HepG2 (cell line): ENCODE data around the gene ERMP1. TPM values are rescaled to one million over a fixed set of nuclear protein-coding genes. Genes with fewer than 3 reads are reported as not detected.

Experiments used
- ATAC-seq: fragments of 200-7000 bp; cut with Tn5 transposase; 3 replicates; pipeline ENCODE4 v1.9.1; 2020; ENCODE audit warnings: mild to moderate bottlenecking, moderate library complexity
- BruUV-seq: library from RNA; stranded (reverse); fragments of 400-500 nt; replicated peaks from 2 replicates; lab custom pipeline; 2021; lab: Mats Ljungman, UMichigan
- CTCF ChIA-PET: fragments of 300-600 bp; formaldehyde crosslinking; extraction: SDS; loops from one replicate; lab custom pipeline; 2021; ENCODE audit warnings: low total read pairs, inconsistent platforms, low intra/inter-chr PET ratio; lab: Yijun Ruan, JAX
- POLR2A ChIA-PET: fragments of 350-600 bp; sonication (Branson Sonifier 250); formaldehyde crosslinking; loops from one replicate; lab custom pipeline; 2020; ENCODE audit warnings: antibody characterized with exemption, inconsistent platforms; lab: Yijun Ruan, JAX
- DNase-seq: peaks from one replicate; pipeline ENCODE4 v3.0.0-alpha.2; 2015; ENCODE audit warnings: low spot score
- FAIRE-seq: peaks from 3 replicates; lab custom pipeline; 2011; peaks lifted over from hg19 to GRCh38; lab: Jason Lieb, UNC
- H2AFZ ChIP-seq: one replicate; pipeline ENCODE4 v1.6.1; 2011; ENCODE audit warnings: low read length, inconsistent platforms
- H3K27ac ChIP-seq: fragments of 300-600 bp; 3 replicates; pipeline ENCODE4 v1.8.0; 2011; ENCODE audit warnings: mixed run types, mild to moderate bottlenecking, mixed read lengths, low read length, inconsistent platforms; ENCODE audit not compliant: insufficient read depth; ENCODE audit errors: extremely low read length
- H3K27me3 ChIP-seq, 2 experiments: fragments of 200-600 bp in 1 of 2; 2 replicates in 1 of 2; 3 replicates in 1 of 2; pipeline versions ENCODE4 v1.6.0 to v1.8.0; 2011; ENCODE audit warnings: low read length in 2 of 2, mild to moderate bottlenecking in 2 of 2, moderate library complexity in 2 of 2, inconsistent platforms in 1 of 2; ENCODE audit not compliant: insufficient read depth in 2 of 2, control insufficient read depth in 1 of 2
- H3K36me3 ChIP-seq, 2 experiments: fragments of 200-600 bp in 1 of 2; replicated peaks in 1 of 2; 2 replicates in 1 of 2; 3 replicates in 1 of 2; pipeline versions ENCODE4 v1.5.1 to v1.8.0; 2011; ENCODE audit warnings: low read length in 2 of 2, inconsistent platforms in 1 of 2; ENCODE audit not compliant: insufficient read depth in 2 of 2, control insufficient read depth in 1 of 2
- H3K4me1 ChIP-seq: 2 replicates; pipeline ENCODE4 v1.5.1; 2012; ENCODE audit warnings: low read length, inconsistent platforms; ENCODE audit not compliant: insufficient read depth
- H3K4me2 ChIP-seq: 2 replicates; pipeline ENCODE4 v1.6.0; 2011; ENCODE audit warnings: low read depth, low read length, inconsistent platforms
- H3K4me3 ChIP-seq, 3 experiments: fragments of 200-600 bp in 1 of 3; sonication (generic), shearing (Covaris generic) in 1 of 3; replicated peaks in 1 of 3; 2 replicates each; pipeline ENCODE4 v1.5.1; 2011 to 2016; ENCODE audit warnings: low read length in 3 of 3, inconsistent platforms in 2 of 3, low read depth in 2 of 3, mild to moderate bottlenecking in 2 of 3, control low read depth in 1 of 3, mixed read lengths in 1 of 3; ENCODE audit not compliant: insufficient read depth in 1 of 3
- H3K79me2 ChIP-seq: one replicate; pipeline ENCODE4 v1.6.1; 2011; ENCODE audit warnings: low read length, inconsistent platforms; ENCODE audit not compliant: insufficient read depth
- H3K9ac ChIP-seq: 2 replicates; pipeline ENCODE4 v1.6.0; 2011; ENCODE audit warnings: mild to moderate bottlenecking, low read depth, low read length, inconsistent platforms; ENCODE audit not compliant: insufficient read depth
- H3K9me3 ChIP-seq: 2 replicates; pipeline ENCODE4 v1.5.1; 2012; ENCODE audit warnings: mild to moderate bottlenecking, low read length
- H4K20me1 ChIP-seq: 2 replicates; pipeline ENCODE4 v1.6.0; 2011; ENCODE audit warnings: inconsistent platforms, mild to moderate bottlenecking, low read length, moderate library complexity; ENCODE audit not compliant: insufficient read depth
- ARNTL ChIP-seq: sonication (generic); formaldehyde crosslinking; IDR thresholded peaks from 2 replicates; pipeline ENCODE4 v1.4.0; 2020; ENCODE audit warnings: mild to moderate bottlenecking, missing genetic modification reagents
- CC2D1A ChIP-seq: sonication (generic); formaldehyde crosslinking; IDR thresholded peaks from 2 replicates; pipeline ENCODE4 v1.8.1; 2023; ENCODE audit warnings: mild to moderate bottlenecking, missing genetic modification reagents
- DMAP1 ChIP-seq: IDR thresholded peaks from 2 replicates; pipeline ENCODE4 v1.6.1; 2016
- FIP1L1 ChIP-seq: fragments of 200-400 bp; formaldehyde crosslinking; IDR thresholded peaks from 2 replicates; pipeline ENCODE4 v1.6.1; 2018; ENCODE audit warnings: low read depth, mild to moderate bottlenecking, low read length, moderate library complexity, borderline replicate concordance; ENCODE audit not compliant: insufficient read depth
- HOXA3 ChIP-seq: sonication (generic); formaldehyde crosslinking; IDR thresholded peaks from 2 replicates; pipeline ENCODE4 v1.5.0; 2020; ENCODE audit warnings: missing genetic modification reagents
- PAWR ChIP-seq: sonication (generic); formaldehyde crosslinking; IDR thresholded peaks from 2 replicates; pipeline ENCODE4 v1.4.0; 2020; ENCODE audit warnings: missing genetic modification reagents, mild to moderate bottlenecking, borderline replicate concordance
- PAX8 ChIP-seq: sonication (generic); formaldehyde crosslinking; IDR thresholded peaks from 2 replicates; pipeline ENCODE4 v1.8.0; 2022; ENCODE audit warnings: mild to moderate bottlenecking, missing genetic modification reagents, borderline replicate concordance
- SMAD3 ChIP-seq: sonication (generic); formaldehyde crosslinking; IDR thresholded peaks from 2 replicates; pipeline ENCODE4 v1.4.0; 2020; ENCODE audit warnings: missing genetic modification reagents
- ZNF17 ChIP-seq: sonication (generic); formaldehyde crosslinking; IDR thresholded peaks from 2 replicates; pipeline ENCODE4 v1.5.0; 2020; ENCODE audit warnings: mild to moderate bottlenecking, missing genetic modification reagents
- ZNF343 ChIP-seq: sonication (generic); formaldehyde crosslinking; IDR thresholded peaks from 2 replicates; pipeline ENCODE4 v1.4.0; 2020; ENCODE audit warnings: mild to moderate bottlenecking, missing genetic modification reagents
- ZNF687 ChIP-seq: sonication (generic); formaldehyde crosslinking; IDR thresholded peaks from 2 replicates; pipeline ENCODE4 v1.5.1; 2020; ENCODE audit warnings: mild to moderate bottlenecking, missing genetic modification reagents, moderate library complexity
- ZNF724P ChIP-seq: sonication (generic); formaldehyde crosslinking; IDR thresholded peaks from 2 replicates; pipeline ENCODE4 v1.8.0; 2022; ENCODE audit warnings: missing genetic modification reagents, borderline replicate concordance
- ZNF782 ChIP-seq: sonication (generic); formaldehyde crosslinking; IDR thresholded peaks from 2 replicates; pipeline ENCODE4 v1.4.0; 2020; ENCODE audit warnings: missing genetic modification reagents, mild to moderate bottlenecking, borderline replicate concordance
- WGBS: methylation state at CpG from one replicate; pipeline ENCODE4 v1.1.6; 2017; ENCODE audit warnings: low lambda C conversion rate; 5-methylcytosine and 5-hydroxymethylcytosine counted together
- in situ Hi-C: cut with HindIII; loops from 2 replicates; pipeline ENCODE4 v1.10.0; 2017; ENCODE audit warnings: low pct_unique_long_range_greater_than_20kb; ENCODE audit not compliant: extremely low pct_ligation_motif_present
- intact Hi-C: fragments of 100-400 bp; cut with micrococcal nuclease; formaldehyde crosslinking; loops from one replicate; pipeline ENCODE4 v1.10.0; 2022; ENCODE audit not compliant: unreplicated experiment
- polyA plus RNA-seq, 8 experiments: library from polyadenylated mRNA; depleted of rRNA in 3 of 8; stranded (reverse) in 7 of 8; unstranded in 1 of 8; fragments of >200 nt; fragmentation: Illumina TruSeq in 4 of 8; extraction: Trizol in 4 of 8; gene quantifications; 2 replicates each; pipeline versions ENCODE4 v1.2.1 to v1.2.3, GENCODE V29; 2011 to 2016; ENCODE audit warnings: low read depth in 4 of 8, missing spikeins in 1 of 8, mixed read lengths in 1 of 8; ENCODE audit not compliant: insufficient read depth in 1 of 8
- total RNA-seq, 5 experiments: library from RNA; depleted of rRNA; stranded (reverse); fragments of >200 nt; fragmentation: Illumina TruSeq; extraction: Trizol; gene quantifications; 2 replicates each; pipeline ENCODE4 v1.2.3, GENCODE V29; 2016; ENCODE audit warnings: low read depth in 1 of 5
- TF ChIP-seq, protein P1 (sequence below): sonication (generic); formaldehyde crosslinking; IDR thresholded peaks from 2 replicates; pipeline ENCODE4 v1.5.0; 2020; ENCODE audit warnings: missing genetic modification reagents
- TF ChIP-seq, protein P2 (sequence below): sonication (generic); formaldehyde crosslinking; IDR thresholded peaks from 2 replicates; pipeline ENCODE4 v1.4.0; 2020; ENCODE audit warnings: missing genetic modification reagents, mild to moderate bottlenecking, borderline replicate concordance
- TF ChIP-seq, protein P3 (sequence below): IDR thresholded peaks from 2 replicates; pipeline ENCODE4 v1.6.1; 2016; ENCODE audit warnings: low read depth, control low read depth
- TF ChIP-seq, protein P4 (sequence below): sonication (generic); formaldehyde crosslinking; IDR thresholded peaks from 2 replicates; pipeline ENCODE4 v1.5.1; 2020; ENCODE audit warnings: mild to moderate bottlenecking, missing genetic modification reagents, moderate library complexity

Gene ERMP1
- total and polyA plus RNA-seq, 2 of the 13 experiments (the other 11 are each of a cell fraction or from before 2014, with no cell fraction given): 40.9 to 65.4 TPM

GRCh38 chr9:5839572-5839902 is 6.6 kb upstream of the ERMP1 start:
- Histone ChIP-seq H3K36me3 (no peaks in the 10 kb centered on the region), H3K79me2 (no peaks in the 10 kb centered on the region), H2AFZ (no peak overlapping the region), H3K4me1 (peaks cover 58% of the 10 kb centered on the region), H3K27me3 (no peaks in the 10 kb centered on the region), H4K20me1 (no peaks in the 10 kb centered on the region), H3K4me3 (no peak overlapping the region), H3K9me3 (no peaks in the 10 kb centered on the region), H3K4me2 (peak overlapping the region; percentile 49), H3K9ac (peak overlapping the region; percentile 40), H3K27ac (peak overlapping the region; percentile 74)
- intact Hi-C loops (no loop called here), in situ Hi-C loops (no loop called here)
- POLR2A ChIA-PET: no interaction called here
- TSS peak; percentile 39 for BruUV-seq
- CTCF ChIA-PET: no interaction called here
- ATAC-seq (no peak), DNase-seq (no peak), FAIRE-seq (no peak)
- WGBS: 83% methylated on average over 3 of the region's 4 CpGs
- TF ChIP-seq PAX8 (CRISPR knock-in tag) (no peak), PAWR (CRISPR knock-in tag) (no peak), ZNF782 (CRISPR knock-in tag) (no peak), SMAD3 (CRISPR knock-in tag) (no peak), ZNF687 (CRISPR knock-in tag) (peak; percentile 38; the same call in 1 of the 2 replicates), ZNF17 (CRISPR knock-in tag) (no peak), ZNF724P (CRISPR knock-in tag) (no peak), DMAP1 (CRISPR knock-in tag) (peak; percentile 10; the same call in 1 of the 2 replicates), ARNTL (CRISPR knock-in tag) (0 out of 2 replicates have a peak, but pooled peaks have one; percentile 12), FIP1L1 (no peak), CC2D1A (CRISPR knock-in tag) (no peak), ZNF343 (CRISPR knock-in tag) (no peak), HOXA3 (CRISPR knock-in tag) (no peak)
- TF ChIP-seq, protein P1, sequence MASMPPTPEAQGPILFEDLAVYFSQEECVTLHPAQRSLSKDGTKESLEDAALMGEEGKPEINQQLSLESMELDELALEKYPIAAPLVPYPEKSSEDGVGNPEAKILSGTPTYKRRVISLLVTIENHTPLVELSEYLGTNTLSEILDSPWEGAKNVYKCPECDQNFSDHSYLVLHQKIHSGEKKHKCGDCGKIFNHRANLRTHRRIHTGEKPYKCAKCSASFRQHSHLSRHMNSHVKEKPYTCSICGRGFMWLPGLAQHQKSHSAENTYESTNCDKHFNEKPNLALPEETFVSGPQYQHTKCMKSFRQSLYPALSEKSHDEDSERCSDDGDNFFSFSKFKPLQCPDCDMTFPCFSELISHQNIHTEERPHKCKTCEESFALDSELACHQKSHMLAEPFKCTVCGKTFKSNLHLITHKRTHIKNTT (CRISPR knock-in tag): no peak
- TF ChIP-seq, protein P2, sequence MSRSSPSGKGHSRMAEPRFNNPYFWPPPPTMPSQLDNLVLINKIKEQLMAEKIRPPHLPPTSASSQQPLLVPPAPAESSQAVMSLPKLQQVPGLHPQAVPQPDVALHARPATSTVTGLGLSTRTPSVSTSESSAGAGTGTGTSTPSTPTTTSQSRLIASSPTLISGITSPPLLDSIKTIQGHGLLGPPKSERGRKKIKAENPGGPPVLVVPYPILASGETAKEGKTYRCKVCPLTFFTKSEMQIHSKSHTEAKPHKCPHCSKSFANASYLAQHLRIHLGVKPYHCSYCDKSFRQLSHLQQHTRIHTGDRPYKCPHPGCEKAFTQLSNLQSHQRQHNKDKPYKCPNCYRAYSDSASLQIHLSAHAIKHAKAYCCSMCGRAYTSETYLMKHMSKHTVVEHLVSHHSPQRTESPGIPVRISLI (CRISPR knock-in tag): no peak
- TF ChIP-seq, protein P3, sequence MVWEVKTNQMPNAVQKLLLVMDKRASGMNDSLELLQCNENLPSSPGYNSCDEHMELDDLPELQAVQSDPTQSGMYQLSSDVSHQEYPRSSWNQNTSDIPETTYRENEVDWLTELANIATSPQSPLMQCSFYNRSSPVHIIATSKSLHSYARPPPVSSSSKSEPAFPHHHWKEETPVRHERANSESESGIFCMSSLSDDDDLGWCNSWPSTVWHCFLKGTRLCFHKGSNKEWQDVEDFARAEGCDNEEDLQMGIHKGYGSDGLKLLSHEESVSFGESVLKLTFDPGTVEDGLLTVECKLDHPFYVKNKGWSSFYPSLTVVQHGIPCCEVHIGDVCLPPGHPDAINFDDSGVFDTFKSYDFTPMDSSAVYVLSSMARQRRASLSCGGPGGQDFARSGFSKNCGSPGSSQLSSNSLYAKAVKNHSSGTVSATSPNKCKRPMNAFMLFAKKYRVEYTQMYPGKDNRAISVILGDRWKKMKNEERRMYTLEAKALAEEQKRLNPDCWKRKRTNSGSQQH (CRISPR knock-in tag): no peak
- TF ChIP-seq, protein P4, sequence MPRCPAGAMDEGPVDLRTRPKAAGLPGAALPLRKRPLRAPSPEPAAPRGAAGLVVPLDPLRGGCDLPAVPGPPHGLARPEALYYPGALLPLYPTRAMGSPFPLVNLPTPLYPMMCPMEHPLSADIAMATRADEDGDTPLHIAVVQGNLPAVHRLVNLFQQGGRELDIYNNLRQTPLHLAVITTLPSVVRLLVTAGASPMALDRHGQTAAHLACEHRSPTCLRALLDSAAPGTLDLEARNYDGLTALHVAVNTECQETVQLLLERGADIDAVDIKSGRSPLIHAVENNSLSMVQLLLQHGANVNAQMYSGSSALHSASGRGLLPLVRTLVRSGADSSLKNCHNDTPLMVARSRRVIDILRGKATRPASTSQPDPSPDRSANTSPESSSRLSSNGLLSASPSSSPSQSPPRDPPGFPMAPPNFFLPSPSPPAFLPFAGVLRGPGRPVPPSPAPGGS (CRISPR knock-in tag): no peak
